RKO (cell line): ENCODE measurements around the gene APC2.
"Not testable (repeated sequence)": the region's sequence is repeated elsewhere in the genome, so short reads cannot be mapped to it uniquely, and the experiment has no call there.

Source experiments
- DNase-seq: peaks from one replicate; pipeline ENCODE4 v3.0.0-alpha.2; 2016; ENCODE audit warnings: low spot score

APC2 gene

GRCh38 chr19:1466461-1467214, 16.7 kb downstream of the APC2 start:
- DNase-seq = no peak

GRCh38 chr19:1467215-1467489, 17.2 kb downstream of the APC2 start:
- no peak for DNase-seq

GRCh38 chr19:1467490-1468273, 17.8 kb downstream of the APC2 start:
- DNase-seq = no peak

GRCh38 chr19:1468274-1468820, 18.4 kb downstream of the APC2 start:
- DNase-seq = peak; percentile 47

- no peak for DNase-seq
Observed at GRCh38 chr19:1468821-1469254, 18.9 kb downstream of the APC2 start.

- no peak for DNase-seq
Observed at GRCh38 chr19:1469255-1470054, 19.5 kb downstream of the APC2 start.

- DNase-seq = no peak
Observed at GRCh38 chr19:1470055-1470304, 20.1 kb downstream of the APC2 start.

- DNase-seq = peak; percentile 87
Observed at GRCh38 chr19:1470305-1471009, 20.5 kb downstream of the APC2 start.

GRCh38 chr19:1471010-1471514, 21.1 kb downstream of the APC2 start:
- peak; percentile 87 for DNase-seq

GRCh38 chr19:1471515-1472160, 21.7 kb downstream of the APC2 start:
- DNase-seq = peak; percentile 56

- DNase-seq = no peak
Observed at GRCh38 chr19:1472231-1473084, 22.5 kb downstream of the APC2 start.

- DNase-seq = no peak
Observed at GRCh38 chr19:1473085-1473851, 23.3 kb downstream of the APC2 start.

GRCh38 chr19:1474011-1474764, 24.3 kb downstream of the APC2 start:
- DNase-seq = no peak

- DNase-seq = no peak
Observed at GRCh38 chr19:1474765-1475351, 24.9 kb downstream of the APC2 start.

GRCh38 chr19:1475751-1476437, 26.0 kb downstream of the APC2 start:
- DNase-seq = no peak

- not testable (repeated sequence) for DNase-seq
Observed at GRCh38 chr19:1477056-1477455, 27.1 kb downstream of the APC2 start.

- peak; percentile 95 for DNase-seq
Observed at GRCh38 chr19:1478934-1479707, 29.2 kb downstream of the APC2 start, which contains the start of gene C19orf25. Gene C19orf25 (minus strand): TSS chr19:1479215. CDS start chr19:1478903, 312 bp downstream.
